DMS 273 (cell line): ENCODE data around the gene SLC35G3.
"Not testable (repeated sequence)": the region's sequence is repeated elsewhere in the genome, so short reads cannot be mapped to it uniquely, and the experiment has no call there.

ENCODE experiments used
- DNase-seq: peaks from one replicate; lab custom pipeline; 2025; ENCODE audit not compliant: unreplicated experiment; lab: John Stamatoyannopoulos, UW

SLC35G3 gene

DNA sequence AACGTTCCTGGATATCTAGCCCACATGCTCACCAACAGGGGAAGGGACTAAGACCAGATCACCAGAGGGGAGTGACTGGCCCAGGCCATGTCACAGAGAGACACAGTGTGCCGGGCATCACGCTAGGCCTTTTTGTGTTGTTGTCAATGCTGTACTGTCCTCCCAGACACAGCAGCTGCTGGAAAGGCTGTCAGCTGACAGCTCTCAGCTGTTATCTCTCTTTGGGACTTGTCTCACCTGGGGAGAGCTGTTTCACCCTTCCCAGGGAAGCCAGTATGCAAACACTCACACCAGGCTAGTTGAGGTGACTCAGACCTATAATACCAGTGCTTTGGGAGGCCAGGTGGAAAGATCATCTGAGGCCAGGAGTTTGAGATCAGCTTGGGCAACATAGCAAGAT, 27.1 kb downstream of the SLC35G3 start:
- DNase-seq, result no peak

DNA sequence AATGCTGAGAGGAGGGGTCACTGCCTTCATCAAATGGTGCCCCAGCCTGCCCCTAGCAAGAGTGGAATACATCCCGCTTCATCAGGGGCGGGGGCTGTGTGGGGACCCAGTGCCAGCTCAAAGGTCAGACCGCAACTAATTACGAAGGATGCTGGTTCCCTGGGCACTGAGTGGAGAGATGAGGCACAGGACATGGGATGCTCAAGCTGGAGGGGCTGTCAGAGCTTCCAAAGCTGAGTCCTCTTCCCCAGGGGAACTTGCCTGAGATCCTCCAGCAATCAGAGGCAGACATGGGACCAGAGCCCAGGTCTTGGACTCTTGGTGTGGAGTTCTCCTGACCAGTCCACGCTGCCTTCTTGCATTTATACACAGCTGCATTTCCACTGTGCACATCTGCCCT, 27.7 kb downstream of the SLC35G3 start:
- DNase-seq, result no peak

DNA sequence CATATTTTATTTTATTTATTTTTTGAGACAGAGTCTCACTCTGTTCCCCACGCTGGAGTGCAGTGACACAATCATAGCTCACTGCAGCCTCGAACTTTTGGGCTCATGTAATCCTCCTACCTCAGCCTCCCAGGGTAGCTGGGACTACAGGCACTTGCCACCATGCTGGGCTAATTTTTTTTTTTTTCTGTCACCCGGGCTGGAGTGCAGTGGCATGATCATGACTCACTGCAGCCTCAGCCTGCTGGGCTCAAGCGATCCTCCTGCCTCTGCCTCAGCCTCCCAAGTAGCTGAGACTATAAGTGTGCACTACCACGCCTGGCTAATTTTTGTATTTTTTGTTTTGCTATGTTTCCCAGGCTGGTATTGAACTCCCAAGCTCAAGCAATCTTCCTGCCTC, 29.5 kb downstream of the SLC35G3 start:
- no peak for DNase-seq

DNA sequence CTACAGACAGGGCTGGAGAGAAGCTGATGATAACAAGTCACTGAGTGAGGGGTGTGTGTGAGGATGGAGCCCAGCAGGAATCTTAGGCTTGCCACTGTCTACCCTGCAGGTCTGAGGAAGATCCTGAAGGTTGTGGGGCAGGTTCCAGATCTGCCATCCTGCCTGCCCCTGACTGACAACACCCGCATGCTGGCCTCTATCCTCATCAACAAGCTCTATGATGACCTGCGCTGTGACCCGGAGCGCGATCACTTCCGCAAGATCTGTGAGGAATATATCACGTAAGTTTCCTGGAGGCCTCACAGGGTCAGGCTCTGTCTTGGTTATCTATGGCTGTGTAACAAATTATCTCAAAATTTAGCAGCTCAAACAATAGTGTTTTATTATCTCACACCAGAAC, 30.3 kb downstream of the SLC35G3 start:
- no peak for DNase-seq

DNA sequence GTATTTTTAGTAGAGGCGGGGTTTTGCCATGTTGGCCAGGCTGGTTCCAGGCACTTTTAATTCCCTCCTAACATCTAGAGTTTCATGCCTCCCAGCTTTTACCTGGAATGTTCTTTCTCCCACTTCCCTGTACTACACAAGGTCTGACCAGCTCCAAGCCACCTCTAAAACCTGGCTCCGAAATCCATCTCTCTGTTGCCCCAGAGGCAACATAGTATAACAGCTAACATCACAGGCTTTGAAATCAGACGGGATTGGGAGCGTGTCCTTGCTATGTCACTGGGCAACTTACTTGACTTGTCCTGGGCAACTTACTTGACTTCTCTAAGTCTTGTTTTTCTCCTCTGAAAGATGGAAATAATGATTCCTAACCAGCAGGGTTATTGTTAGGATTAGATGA, 31.4 kb downstream of the SLC35G3 start:
- no peak for DNase-seq

DNA sequence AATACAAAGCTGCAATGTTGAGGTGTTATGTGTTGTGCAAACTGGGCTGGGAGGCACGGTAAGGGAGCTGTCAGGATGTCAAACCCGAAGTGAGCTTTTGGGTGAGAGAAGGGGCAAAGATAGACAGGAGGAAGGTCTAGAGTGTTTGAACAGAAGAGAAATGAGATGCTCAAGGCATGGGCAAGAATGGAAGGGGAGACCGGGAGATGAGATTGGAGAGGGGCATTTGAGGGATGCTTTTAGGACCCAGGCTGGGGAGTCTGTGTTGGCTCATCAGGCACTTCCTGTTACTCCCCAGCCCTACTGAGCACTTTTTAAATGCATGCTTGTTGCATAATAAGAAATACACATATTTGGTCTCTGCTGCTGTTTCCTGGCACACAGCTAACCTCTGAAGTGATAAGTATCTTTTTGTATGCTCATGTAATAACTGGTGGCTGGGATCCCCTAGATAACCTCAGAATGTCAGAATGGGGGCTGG, 32.9 kb downstream of the SLC35G3 start:
- DNase-seq, result no peak

DNA sequence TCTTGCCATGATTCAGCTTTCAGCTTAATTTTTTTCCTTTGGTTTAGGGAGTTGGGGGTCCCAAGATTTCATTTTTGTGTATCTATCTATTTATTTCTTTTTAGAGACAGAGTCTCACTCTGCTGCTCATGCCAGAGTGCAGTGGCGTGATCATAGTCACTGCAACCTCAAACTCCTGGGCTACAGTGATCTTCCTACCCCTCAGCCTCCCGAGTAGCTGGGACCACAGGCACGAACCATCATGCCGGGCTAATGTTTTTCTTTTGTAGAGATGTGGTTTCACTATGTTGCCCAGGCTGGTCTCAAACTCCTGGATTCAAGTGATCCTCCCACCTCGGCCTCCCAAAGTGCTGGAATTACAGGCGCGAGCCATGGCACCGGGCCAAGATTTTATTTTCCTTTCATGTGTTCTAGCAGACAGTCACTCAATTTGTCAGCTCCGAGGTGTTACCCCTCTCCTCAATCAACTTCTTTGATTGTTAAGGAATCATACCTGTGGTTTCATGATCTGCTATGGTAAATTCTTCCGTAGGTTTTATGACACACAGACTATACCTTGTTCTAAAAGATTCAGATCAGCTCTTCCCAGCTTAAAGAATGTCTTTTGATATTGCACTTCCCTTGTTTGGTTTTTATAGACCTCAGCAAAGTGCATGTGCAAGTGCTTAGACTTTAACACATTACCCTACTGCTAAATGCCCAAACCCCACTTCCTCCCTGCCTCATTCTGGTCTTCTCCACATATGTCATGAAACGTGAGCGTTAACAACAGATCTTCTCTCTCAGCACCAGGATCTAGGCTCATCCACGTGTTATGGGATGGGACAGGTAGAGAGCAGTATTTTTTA, 33.6 kb downstream of the SLC35G3 start:
- no peak for DNase-seq

DNA sequence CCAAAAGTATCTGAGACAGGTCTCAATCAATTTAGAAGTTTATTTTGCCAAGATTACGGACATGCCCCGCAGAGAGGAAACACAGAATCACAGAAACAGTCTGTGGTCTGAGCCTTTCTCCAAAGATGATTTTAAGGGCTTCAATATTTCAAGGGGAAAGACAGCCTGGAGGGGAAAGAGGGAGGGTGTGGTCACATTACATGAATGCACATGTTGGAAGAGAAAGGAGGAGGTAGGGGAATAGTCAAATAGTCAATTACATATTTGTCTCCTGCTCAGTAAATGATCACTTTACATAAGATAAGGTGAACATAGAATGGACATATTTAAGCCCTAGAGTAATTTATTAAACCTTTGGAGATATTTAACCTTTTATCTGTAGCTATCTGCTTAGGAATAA, 34.3 kb downstream of the SLC35G3 start:
- no peak for DNase-seq

DNA sequence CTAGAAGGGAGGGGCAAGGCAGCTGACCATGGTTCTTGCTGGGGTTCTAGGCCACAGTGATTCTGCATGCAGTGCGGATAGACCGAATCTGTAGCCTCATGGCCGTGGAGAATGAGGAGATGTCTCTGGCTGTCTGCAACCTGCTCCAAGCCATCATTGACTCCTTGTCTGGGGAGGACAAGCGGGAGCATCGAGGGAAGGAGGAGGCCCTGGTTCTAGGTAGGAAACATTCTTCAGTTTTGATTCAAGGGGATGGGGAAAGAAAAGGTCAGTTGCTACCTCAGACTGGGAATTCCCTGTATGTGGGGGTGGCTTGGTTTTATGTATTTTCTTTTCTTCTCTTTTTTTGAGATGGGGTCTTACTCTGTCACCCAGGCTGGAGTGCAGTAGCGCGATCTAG, 38.9 kb downstream of the SLC35G3 start:
- DNase-seq, result no peak

DNA sequence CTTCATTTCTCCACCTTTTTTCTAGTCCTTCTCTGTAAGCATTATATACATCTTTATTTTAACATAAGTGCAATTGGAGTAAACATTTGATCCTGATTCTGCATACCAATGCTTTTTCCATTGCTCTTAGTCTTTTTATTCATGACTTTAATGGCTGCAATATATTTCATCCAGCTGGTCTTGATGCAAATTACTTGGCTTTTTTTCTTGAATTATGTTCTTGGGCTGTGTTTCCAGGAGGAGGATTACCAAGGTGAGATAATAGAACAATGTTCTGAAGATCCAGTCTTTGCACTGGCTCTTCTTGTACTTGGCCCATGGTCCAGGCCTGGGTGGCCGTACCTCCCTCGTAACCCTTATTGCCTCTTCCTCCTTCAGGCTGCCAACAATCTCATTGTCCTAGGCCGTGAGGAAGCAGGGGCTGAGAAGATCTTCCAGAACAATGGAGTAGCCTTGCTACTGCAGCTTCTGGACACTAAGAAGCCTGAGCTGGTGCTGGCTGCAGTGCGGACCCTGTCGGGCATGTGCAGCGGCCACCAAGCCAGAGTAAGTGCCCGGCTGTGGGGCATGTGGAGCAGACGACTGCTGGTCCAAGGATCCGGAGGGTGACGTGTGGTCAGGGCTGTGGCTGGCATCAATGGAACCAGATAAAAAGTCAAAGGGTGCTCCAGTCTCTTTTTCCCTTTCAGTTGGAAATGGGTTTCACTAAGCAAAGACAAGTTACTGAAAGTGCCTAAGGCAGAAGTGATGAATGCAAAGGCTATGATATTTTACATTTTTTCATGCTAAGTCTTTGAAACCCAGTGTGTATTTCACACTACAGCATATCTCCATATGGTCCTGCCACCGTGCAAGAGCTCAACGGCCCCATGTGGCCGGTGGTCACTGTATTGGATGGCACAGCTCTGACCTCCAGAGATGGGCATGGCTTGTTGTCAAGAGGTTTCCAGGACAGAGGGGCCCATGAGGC, 39.7 kb downstream of the SLC35G3 start:
- DNase-seq, result no peak

DNA sequence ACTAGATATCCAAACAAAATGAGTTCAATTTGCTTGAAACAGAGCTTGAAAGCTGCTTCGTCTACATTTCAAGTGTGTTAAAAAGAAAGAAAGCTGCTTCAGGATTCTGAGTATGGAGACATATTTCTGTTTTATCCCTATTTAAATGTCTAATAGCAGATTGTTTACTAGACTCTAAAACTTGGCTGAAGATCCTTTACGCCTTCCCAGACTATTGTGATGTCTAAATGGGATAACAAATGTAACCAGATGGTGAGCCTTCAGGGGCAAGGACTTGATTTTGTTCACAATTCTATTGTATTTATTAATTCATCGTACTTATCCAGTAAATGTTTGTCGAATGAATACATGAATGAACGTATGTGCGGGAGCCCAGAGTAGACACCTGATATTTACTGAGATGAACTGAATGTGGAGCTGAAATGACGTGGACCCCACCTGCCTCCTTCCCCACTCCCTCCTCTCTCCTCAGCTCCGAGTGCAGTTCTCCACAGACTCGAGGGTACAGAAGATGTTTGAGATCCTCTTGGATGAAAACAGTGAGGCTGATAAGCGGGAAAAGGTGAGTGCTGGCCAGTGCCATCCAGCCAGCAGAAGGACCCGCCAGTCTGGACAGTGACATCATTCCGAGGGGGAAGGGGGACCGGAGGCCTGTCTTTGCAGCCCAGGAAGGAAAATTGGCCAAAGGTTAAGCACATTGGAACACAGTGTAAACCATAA, 41.6 kb downstream of the SLC35G3 start:
- no peak for DNase-seq

DNA sequence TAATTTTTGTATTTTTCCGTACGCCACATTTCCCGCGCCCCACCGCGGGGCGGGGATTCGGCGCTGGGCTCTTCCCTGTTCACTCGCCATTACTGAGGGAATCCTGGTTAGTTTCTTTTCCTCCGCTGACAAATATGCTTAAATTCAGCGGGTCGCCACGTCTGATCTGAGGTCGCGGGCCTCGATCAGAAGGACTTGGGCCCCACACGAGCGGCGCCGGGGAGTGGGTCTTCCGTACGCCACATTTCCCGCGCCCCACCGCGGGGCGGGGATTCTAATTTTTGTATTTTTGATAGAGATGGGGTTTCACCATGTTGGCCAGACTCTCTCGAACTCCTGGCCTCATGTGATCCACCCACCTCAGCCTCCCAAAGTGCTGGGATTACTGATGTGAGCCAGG, 43.1 kb downstream of the SLC35G3 start:
- not testable (repeated sequence) for DNase-seq

DNA sequence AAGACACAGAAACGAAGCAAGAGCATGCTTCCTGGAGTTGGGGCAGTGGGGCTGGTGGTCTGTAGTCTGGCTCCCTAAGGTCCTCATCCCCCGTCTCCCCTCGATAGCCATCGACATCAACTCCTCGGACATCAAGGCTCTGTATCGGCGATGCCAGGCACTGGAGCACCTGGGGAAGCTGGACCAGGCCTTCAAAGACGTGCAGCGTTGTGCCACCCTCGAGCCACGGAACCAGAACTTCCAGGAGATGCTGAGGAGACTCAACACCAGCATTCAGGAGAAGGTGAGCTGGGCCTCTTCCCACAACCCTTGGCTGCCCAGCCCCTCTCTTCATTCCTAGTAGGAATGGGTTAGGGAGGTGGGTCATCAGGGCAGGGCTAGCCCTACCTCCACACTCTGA, 44.3 kb downstream of the SLC35G3 start:
- no peak for DNase-seq

DNA sequence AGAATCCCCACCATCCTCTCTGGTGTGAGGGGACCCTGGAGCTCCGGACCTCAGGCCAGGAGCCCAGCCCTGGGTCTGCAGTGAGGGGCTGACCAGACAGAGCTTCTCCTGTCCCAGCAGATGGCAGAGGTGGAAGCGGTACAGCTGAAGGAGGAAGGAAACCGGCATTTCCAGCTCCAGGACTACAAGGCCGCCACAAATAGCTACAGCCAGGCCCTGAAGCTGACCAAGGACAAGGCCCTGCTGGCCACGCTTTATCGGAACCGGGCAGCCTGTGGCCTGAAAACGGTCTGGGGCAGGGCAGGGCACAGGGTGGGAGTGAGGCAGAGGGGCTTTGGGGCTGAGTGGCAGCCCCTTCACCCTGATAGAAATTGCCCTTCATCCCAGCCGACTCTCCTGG, 46.0 kb downstream of the SLC35G3 start:
- no peak for DNase-seq

DNA sequence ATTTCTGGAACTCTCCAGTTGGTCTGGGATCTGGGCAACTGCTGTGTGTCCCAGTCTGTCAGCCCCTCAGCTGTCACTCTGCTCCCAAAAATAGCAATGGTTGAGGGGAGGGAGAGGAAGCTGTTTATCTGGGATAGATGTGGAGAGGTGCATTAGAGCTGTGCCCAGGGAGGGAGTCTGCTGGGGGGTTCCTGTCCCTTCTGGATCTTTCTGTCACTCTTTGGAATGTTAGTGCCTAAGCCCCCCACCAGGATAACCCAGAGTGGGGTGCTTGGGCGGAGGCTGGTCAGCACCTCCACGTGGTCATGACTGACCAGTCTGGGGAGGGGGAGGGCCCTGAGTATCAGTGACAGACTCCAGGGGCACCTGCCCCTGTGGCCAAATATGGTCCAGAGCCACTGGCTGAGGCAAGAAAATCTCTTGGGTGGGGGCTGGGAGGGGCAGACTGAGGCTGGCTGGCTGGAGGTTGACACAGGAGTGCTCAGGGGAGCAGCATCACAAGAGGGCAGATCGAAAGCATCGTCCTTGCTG, 46.8 kb downstream of the SLC35G3 start, which contains the start of gene UNC45B:
UNC45B (plus strand) TSS at position 443 of the 531 bp plus-strand sequence. CDS start 447 bp downstream, outside the sequence.
- no peak for DNase-seq

DNA sequence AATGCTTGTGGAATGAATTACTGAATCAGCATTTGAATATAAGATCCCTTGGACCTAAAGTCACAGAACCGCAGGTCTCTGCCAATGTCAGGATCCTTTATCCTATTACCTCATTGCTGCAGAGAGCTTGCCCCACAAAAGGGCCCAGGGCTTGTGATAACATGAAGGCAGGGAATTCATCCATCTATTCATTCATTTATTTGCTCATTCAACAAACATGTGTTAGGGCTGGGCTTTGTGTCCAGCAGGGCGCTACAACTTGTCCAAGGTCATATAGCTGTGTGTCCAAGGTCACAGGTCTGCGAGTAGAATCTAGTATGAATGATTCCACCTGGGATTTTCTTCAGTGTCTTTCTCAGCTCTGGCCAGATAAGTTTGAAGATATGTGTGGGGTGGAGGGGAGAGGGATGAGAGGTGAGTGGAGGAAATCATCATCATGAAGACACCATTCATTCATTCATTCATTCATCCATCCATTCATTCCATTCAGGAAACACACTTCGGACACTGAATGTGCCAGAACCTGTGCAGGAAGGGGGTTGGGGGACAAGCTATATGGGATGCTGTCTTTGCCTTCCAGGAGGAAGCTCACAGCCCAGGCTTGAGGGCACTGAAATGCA, 47.9 kb downstream of the SLC35G3 start:
- DNase-seq, result no peak

DNA sequence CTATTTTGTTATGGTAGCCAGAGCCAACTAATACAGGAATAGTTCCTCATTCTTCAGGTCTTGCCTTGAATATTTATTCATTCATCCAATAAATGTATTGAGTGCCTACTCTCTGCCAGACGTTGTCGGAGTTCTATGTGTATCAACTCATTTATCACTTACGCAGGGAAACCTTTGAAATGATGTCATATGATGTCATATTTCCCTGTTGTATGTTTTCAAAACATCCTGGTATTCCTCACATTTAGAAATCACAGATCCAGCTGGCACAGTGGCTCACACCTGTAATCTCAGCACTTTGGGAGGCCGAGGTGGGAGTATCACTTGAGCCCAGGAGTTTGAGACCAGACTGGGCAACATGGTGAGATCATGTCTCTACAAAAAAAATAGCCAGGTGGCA, 49.4 kb downstream of the SLC35G3 start:
- no peak for DNase-seq
